Hepatic stellate cell (primary cell): Measurements from ENCODE around the gene METTL25.
"Not testable (repeated sequence)": the region's sequence is repeated elsewhere in the genome, so short reads cannot be mapped to it uniquely, and the experiment has no call there.

ENCODE experiments used
- DNase-seq: peaks from one replicate; pipeline ENCODE4 v3.0.0; 2011; ENCODE audit warnings: low spot score

Gene METTL25, protein sequence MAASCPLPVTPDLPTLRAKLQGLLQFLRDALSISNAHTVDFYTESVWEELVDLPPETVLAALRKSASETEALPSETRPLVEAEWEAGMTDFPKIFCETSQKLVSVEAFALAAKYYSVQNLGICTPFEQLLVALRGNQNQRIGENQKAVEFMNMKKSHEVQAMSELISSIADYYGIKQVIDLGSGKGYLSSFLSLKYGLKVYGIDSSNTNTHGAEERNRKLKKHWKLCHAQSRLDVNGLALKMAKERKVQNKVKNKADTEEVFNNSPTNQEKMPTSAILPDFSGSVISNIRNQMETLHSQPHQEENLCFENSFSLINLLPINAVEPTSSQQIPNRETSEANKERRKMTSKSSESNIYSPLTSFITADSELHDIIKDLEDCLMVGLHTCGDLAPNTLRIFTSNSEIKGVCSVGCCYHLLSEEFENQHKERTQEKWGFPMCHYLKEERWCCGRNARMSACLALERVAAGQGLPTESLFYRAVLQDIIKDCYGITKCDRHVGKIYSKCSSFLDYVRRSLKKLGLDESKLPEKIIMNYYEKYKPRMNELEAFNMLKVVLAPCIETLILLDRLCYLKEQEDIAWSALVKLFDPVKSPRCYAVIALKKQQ

GRCh38 chr12:82358200-82359114, at the start of gene METTL25, which contains the start of gene CCDC59:
METTL25 (plus strand) TSS chr12:82358529; CDS start chr12:82358566, 37 bp downstream.
CCDC59 (minus strand) TSS chr12:82358387; CDS start chr12:82358376, 11 bp downstream.
- DNase-seq: peak; percentile 82

DNA sequence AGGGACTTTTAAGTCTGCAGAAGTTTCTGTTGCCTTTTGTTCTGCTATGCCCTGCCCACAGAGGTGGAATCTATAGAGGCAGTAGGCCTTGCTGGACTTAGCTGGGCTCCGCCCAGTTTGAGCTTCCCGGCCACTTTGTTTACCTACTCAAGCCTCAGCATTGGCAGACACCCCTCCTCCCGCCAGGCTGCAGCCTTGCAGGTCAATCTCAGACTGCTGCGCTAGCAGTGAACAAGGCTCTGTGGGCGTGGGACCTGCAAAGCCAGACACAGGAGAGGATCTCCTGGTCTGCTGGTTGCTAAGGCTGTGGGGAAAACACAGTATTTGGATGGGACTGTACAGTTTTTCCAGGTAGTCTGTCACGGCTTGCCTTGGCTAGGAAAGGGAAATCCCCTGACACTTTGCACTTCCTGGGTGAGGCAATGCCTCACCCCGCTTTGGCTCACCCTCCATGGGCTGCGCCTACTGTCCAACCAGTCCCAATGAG, 43.9 kb upstream of the METTL25 start:
- DNase-seq: no peak

- no peak for DNase-seq
Measured at GRCh38 chr12:82319276-82319675, 39.1 kb upstream of the METTL25 start.

DNA sequence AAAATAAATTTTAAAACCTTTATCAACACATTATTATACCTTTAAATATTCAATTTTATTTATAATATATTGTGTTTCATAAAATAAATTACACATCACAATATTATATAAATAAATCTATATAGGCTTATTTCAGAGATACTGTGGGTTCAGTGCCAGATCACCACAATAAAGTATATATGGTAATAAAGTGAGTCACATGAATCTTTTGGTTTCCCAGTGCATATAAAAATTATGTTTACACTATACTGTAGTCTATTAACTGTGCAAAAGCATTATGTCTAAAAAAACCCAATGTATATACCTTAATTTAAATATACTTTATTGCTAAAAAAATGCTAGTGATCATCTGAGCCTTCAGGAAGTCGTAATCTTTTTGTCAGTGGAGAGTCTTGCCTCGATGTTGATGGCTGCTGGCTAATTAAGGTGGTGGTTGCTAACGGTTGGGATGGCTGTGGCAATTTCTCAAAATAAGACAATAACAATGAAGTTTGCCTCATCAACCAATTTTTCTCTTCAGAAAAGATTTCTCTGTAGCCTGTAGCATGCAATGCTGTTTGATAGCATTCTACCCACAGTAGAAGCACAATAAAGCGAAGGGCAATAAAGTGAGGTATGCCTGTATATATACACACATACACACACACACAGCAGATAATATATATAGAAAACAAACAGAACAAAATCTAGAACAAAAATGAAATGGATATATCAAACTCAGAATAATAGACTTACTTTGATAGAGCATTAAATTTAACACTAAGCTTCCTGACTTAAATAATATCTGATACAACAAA, 32.6 kb upstream of the METTL25 start:
- DNase-seq: no peak

DNA sequence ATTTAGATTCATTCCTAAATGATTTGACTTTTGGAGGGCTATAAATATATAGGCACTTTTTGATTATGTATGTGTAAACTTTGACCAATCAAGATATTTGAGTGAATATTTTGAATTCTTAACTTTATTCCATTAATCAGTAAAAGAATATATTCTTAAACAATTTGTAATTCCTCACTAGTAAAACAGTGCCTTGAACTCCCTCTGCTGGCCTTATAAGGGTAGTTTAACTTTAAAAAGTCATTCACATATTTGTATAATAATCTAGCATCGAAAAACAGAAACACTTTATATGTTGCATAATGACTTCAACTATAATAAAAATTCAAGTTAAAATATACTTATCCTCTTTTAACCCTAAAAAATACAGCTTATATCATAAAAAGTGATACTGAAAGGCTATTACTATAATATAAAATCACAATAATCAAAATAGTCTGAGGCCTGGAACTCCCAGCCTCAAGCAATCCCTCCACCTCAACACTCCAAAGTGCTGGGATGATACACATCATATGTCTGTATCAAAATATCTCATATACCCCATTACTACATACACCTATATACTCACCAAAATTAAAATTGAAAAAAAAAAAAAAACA, 31.3 kb upstream of the METTL25 start:
- peak; percentile 1 for DNase-seq

GRCh38 chr12:82327861-82328260, 30.5 kb upstream of the METTL25 start:
- DNase-seq: no peak

DNA sequence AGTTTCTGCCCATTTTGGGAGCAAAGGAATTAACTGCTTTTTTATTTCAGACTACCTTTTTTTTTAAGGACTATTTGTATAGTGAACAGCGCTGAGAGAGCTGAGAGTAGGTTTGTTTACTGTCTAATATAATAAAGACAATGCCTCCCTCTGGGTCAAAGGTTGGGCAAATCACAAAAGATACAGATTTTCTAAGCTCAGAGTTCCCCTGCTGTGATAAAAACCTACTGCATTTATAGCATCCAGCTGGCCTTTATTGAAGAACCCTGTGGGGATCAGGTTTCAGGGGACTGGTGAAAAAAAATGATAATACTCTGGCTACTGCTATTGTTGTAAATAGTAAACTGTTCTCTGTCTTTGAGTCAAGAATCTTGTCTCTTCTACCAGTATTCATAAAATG, 28.8 kb upstream of the METTL25 start:
- DNase-seq: no peak

DNA sequence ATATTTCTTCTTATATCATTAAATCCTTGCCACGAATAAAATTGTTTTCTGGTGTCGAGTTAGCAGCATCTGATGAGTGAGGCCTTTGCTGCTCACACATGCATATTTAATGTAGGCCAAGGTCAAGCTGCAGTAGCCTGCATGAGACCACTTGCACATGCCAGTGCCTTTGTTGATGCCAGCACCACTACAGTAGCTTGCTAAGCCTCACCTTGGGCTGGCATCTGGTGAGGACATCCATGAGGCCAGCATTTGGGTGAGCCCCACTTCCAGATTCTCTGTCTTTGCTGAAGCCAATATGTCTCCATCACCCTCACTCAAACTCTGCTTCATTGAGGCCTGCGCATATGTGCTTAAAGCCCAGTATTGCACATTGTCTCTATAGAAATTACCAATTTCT, 8.2 kb upstream of the METTL25 start:
- no peak for DNase-seq

DNA sequence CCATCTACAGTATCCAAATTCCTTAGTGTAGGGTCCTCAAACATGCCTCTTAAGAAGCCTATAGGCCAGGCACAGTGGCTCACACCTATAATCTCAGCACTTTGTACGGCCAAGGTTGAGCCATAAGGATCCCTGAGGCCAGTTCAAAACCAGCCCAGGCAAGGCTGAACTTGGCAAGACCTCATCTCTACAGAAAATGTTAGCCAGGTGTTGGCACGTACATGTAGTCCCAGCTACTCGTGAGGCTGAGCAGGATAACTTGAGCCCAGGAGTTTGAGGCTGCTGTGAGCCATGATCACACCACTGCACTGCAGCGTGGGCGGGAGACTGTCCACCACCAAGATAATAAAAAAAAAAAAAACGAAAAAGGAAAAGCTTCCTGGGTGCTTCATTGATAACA, 6.9 kb upstream of the METTL25 start:
- DNase-seq: no peak

GRCh38 chr12:82357340-82357739, 989 bp upstream of the METTL25 start:
- no peak for DNase-seq

DNA sequence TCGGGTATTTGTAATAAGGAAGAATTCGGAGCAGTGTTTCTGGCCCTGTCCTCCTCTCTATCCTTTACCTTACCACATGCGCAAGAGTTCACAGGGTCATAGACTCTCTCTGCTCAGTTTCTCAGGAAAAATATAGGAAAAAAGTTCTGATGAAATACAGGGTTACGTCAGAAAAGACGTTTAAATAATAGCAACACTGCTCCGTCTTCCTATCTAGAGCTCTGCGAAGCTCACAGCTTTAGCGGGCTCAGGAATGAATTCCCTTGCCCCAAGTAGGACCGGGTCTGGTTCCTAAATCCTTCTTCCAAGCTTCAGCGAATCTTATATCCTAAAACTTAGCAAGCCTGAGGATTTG, 507 bp upstream of the METTL25 start:
- DNase-seq: no peak

- no peak for DNase-seq
Measured at GRCh38 chr12:82359115-82359478, 768 bp downstream of the METTL25 start.

DNA sequence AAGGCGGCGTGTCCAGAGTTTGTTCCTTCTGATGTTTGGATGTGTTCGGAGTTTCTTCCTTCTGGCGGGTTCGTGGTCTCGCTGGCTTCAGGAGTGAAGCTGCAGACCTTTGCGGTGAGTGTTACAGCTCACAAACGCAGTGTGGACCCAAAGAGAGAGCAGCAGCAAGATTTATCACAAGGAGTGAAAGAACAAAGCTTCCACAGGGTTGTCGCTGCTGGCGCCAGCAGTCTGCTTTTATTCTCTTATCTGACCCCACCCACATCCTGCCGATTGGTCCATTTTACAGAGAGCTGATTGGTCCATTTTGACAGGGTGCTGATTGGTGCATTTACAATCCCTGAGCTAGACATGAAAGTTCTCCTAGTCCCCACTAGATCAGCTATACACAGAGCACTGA, 2.5 kb downstream of the METTL25 start:
- DNase-seq: not testable (repeated sequence)

DNA sequence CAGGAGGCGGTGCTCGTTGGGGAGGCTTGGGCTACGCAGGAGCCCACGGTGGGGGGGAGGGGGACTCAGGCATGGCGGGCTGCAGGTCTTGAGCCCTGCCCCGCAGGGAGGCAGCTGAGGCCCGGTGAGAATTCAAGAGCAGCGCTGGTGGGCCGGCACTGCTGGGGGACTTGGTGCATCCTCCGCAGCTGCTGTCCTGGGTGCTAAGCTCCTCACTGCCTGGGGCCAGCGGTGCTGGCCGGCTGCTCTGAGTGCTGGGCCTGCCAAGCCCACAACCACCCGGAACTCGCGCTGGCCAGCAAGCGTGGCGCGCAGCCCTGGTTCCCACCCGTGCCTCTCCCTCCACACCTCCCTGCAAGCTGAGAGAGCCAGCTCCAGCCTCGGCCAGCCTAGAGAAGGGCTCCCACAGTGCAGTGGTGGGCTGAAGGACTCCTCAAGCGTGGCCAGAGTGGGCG, 3.2 kb downstream of the METTL25 start:
- DNase-seq: no peak

- no peak for DNase-seq
Measured at GRCh38 chr12:82363990-82364389, 5.7 kb downstream of the METTL25 start.

- DNase-seq: no peak
Measured at GRCh38 chr12:82366197-82366596, 7.9 kb downstream of the METTL25 start.

GRCh38 chr12:82375201-82375600, 16.9 kb downstream of the METTL25 start:
- no peak for DNase-seq

GRCh38 chr12:82378997-82379396, 20.7 kb downstream of the METTL25 start:
- DNase-seq: no peak

- DNase-seq: no peak
Measured at GRCh38 chr12:82383930-82384552, 25.7 kb downstream of the METTL25 start.

GRCh38 chr12:82398879-82399278, 40.5 kb downstream of the METTL25 start:
- DNase-seq: no peak

GRCh38 chr12:82400819-82401218, 42.5 kb downstream of the METTL25 start:
- no peak for DNase-seq
